GM19395 (cell line): ENCODE data around the gene DNM1.
A peak's percentile ranks its signal among the peaks of the same experiment; 100 is the strongest.
"Not testable (repeated sequence)": the region's sequence is repeated elsewhere in the genome, so short reads cannot be mapped to it uniquely, and the experiment has no call there.

Experiments used
- ATAC-seq: cut with Tn5 transposase; IDR thresholded peaks from one replicate; pipeline ENCODE4 v1.9.1; 2021; ENCODE audit warnings: mild to moderate bottlenecking, moderate library complexity; ENCODE audit not compliant: unreplicated experiment

The DNM1 gene

DNA sequence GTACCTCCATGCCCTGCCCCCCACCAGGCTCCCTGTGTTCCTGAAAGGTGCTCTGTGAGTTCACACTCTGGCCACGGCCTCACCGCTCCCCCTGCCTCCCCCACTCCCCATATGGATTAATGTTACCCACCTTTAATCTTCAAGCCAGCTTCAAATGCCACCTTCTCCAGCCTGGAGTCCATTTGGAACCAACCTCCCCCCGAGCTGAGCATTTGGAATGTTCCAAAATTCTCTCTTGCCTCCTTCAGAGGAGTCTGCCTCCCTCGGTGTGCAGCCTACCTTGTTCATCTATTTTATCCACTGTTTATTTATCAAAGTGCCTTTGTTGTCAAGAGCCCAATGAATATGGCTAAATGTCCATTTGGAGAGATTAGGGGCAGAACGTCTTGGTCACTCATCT lies 68.3 kb downstream of the DNM1 start:
- no peak for ATAC-seq

DNA sequence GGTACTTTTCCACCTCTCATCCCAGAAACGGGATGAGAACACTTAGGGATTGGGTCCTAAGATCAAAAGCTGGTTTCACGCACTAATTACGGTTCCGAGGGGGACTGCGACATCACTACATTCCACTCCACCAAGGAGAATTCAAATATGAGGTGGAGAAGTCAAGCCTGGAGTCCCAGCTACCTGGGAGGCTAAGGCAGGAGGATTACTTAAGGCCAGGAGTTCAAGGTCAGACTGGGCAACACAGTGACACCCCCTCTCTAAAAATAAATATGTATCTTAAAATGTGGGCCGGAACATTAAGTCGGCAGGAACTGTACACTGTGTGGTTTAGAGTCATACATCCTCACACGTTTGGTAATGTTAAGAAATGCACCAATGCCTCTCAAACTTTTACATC lies 71.1 kb downstream of the DNM1 start:
- ATAC-seq, result no peak

DNA sequence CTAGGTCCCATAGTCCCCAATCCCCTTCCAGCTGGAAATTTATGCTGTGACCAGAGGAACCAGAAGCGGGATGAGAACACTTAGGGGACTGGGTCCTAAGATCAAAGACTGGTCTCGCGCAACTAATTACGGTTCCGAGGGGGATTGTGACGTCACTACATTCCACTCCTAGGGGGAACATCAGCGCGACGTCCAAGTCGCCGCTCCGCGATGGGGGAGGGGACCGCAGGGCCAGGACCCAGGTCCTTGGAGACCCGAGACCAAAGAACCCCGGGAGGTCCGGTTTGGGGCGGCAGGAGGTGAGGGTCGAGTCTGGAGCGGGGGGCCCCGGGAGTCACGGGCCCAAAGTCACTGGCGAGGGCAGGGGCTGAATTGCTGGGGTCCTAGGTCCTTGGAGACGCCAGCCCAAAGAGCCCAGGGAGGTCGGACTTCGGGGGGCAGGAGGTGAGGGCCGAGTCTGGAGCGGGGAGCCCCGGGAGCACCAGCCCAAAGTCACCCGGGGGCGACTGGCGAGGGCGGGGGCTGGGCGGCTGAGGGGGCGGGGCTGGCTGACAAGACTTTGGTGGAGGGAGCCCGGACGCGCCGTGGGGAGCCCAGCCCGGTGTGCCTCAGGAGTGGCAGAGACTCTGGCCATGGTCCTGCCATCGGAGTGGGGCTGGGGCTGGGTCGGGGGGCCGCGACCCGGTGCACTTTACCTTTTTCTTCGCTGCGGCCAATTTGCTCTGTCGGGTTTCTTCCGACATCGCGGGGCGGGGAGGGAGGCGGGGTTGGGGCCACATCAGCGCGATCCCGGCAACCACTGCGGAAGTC lies 72.2 kb downstream of the DNM1 start, which contains the start of gene GOLGA2:
GOLGA2 (minus strand) TSS at position 810 of the 810 bp plus-strand sequence; CDS start at position 779, 31 bp downstream.
- ATAC-seq, result peak; percentile 65

DNA sequence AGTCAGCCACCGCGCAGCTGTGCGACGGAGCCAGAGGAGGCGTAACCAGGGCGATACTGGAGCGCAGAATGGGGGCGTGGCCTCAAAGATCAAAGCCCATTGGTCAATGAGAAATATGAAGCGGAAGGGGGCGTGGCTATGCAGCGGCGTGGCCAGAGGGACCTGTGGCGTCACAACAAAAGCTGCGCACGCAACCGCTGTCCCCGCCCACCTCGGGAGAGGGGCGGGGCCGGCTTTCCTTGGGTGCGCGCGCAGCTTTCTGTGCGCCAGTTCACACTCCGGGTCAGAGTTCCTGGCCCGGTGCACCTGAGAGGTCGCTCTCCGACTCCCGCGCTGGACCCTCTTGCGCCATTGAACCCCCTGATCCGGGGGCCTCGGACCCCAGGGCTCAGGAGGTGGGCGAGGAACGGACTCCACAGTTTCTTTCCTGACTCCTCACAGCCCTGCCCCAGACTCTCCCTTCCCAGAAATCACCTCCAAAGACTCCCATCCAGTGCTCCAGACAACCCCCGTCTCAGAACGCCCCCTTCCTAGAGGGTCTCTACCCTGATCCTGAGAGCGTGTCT lies 72.9 kb downstream of the DNM1 start, which contains the start of gene SWI5:
SWI5 (plus strand) TSS at position 269 of the 566 bp plus-strand sequence.
- ATAC-seq, result peak; percentile 96

DNA sequence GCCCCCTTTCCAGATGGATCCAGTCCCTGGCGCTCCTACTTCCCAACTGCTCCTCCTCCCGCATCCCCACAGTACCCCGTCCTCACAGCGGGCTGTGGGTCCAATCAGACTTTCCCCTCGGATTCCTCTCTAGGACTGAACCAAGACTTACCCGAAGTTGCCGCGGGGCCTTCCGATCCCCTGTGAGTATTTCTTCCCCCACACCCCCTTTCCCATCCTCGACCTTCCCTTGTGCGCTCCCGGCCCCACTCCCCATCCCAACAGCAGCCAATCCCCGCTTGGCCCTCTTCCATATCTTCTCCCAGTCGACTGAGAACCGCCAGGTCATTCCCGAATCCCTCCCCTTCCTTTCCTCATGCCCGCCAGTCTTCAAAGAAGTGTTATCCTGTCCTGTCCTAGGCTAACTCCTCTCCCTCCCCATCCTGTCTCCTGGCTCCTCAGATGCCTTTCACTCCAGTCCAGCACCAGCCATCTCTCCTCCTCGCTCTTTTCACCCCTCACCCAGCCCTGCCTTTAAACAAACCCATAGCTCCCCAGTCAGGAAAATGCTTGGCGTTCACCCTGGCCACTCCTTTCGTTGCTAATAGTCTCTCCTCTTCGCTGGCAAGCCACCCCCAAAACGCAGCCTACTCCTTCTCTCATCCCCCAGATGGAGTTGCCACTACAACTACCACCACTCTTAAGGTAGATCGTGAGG lies 73.5 kb downstream of the DNM1 start:
- no peak for ATAC-seq

DNA sequence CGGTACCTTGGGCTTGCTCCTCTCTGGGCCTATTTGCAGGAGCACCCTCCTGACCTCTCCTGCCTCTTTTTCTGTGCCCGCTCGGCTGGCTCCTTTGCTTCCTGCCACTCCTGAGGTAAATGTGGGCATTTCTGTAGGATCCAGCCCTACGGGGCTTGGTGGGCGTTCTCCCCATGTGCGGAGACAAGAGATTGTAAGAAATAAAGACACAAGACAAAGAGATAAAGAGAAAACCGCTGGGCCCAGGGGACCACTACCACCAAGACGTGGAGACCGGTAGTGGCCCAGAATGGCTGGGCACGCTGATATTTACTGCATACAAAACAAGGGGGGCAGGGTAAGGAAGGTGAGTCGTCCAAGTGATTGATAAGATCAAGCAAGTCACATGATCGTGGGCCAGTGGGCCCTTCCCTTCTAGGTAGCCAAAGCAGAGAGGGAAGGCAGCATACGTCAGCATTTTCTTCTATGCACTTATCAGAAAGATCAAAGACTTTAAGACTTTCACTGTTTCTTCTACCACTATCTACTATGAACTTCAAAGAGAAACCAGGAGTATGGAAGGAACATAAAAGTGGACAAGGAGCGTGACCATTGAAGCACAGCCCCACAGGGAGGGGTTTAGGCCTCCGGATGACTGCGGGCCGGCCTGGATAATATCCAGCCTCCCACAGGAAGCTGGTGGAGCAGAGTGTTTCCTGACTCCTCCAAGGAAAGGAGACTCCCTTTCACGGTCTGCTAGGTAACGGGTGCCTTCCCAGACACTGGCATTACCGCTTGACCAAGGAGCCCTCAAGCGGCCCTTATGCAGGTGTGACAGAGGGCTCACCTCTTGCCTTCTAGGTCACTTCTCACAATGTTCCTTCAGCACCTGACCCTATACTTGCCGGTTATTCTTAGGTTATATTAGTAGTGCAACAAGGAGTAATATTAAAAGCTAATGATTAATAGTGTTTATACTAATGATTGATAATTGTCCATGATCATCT lies 76.2 kb downstream of the DNM1 start:
- not testable (repeated sequence) for ATAC-seq

DNA sequence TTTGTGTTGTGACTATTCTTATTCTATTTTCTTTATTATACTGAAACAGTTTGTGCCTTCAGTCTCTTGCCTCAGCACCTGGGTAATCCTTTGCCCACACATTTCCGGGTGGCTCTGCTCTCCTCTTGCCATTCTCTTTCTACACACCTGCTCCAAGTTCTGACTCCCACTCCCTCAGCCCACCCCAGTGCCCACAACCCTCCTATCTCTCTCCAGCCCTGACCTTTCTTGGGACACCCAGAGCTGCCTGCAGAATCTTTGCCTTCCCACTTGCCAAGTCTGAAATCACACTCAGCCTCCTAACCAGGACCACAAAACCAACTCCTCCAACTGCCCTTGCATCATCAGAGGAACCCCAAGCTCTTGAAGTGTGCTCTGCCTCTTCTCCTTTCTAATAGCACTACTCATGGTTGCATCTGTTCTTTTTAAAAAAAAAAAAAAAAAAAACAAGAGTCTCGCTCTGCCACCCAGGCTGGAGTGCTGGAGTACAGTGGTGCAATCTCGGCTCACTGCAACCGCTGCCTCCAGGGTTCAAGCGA lies 77.0 kb downstream of the DNM1 start:
- no peak for ATAC-seq

DNA sequence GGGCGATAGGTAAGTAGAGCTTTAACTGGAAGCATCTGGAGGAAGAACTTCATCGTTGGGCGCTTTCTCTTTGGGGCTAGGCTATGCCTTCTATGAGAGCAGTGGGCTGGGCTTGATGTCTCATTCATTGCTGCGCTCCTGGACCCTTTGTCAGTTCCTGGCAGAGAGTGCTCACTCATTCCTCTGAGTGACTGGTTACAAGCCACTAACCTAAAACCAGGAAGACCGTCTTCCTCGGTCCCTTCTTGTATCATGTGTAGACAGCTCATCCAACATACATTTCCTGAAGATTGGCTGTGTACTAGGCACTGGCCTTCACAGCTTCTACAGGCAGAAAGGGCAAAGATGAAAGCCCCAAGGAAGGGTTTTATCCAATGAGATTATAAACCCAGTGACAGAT lies 79.3 kb downstream of the DNM1 start:
- no peak for ATAC-seq

DNA sequence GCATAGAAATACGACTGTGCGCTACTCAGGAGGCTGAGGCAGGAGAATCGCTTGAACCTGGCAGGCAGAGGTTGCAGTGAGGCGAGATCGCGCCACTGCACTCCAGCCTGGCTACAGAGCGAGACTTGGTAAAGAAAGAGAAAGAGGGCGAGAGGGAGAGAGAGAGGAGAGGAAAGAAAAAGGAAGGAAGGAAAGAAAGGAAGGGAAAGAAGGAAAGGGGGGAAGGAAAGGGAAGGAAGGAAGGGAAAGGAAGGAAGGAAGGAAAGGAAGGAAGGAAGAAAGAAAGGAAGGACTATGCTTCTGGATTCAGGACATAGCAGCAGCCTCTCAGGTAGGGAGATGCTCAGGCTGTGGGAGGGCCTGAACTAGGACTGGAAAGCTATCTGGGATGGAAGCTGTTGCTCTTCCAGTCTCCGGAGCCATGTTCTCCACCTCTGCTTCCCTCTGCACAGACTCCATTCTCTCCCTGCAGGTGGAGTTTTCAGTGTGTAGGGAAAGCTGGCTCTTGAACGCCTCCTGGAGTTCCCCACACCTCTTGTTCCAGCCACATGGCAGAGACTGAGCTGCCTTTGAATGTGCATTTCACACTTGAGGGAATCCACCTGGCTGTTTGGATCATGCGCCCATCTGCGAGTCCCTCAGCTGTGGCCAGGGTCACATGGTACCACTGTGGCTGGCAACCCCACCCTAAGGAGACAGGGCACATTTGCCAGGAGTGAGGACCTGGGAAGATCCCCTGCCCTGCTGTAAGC lies 82.0 kb downstream of the DNM1 start:
- ATAC-seq, result no peak

DNA sequence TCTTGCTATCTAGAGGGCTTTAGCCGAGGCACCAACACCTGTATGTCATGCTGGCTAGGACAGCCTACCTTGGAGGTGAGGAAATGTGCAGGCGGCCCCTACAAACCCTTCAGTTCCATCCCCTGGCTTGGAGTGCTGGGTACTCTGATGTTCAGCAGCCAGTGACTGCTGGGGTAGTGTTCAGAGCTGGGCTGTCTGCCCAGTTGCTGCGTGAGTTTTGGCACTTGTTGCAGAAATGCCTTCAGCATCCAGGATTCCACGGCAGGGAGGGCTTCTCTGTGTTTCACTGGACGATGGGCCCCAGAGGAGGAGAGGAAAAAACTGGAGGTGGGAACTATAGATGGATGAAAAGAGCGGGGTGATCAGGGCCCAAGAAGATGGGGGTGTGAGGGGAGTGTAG lies 83.3 kb downstream of the DNM1 start:
- ATAC-seq, result no peak

DNA sequence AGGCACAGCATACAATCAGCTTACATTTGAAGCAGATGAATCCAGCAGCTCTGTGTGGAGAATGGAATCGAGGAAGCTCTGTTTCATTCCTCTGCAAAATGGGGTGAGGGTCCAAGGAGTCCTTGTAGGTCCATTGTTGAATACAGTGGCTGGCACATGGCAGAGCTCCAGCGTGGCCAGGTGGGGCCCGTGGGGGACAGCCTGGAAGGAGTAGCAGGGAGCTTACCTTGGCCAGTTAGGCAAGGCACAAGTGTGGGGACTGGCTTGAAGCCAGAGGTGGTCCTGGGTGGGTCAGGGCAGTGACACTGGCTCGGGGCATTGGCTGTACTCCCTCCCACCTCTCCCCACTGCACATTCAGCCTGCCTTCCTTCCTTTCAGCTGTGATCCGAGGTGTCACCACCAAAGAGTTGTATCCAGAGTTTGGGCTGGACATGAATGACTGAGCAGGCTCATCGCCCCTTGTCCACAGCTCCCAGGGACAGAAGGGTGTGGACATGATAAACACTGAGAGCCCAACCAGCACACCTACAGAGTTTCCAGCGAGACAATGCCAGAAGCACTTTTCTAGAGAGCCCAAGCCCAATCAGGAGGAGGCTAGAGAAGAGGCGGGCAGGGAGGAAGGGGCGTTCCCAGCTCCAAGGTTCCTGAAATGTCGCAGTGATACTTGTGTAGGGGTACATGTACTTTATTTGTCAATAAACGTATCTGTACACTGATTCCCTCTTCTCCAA lies 85.3 kb downstream of the DNM1 start:
- ATAC-seq, result no peak

DNA sequence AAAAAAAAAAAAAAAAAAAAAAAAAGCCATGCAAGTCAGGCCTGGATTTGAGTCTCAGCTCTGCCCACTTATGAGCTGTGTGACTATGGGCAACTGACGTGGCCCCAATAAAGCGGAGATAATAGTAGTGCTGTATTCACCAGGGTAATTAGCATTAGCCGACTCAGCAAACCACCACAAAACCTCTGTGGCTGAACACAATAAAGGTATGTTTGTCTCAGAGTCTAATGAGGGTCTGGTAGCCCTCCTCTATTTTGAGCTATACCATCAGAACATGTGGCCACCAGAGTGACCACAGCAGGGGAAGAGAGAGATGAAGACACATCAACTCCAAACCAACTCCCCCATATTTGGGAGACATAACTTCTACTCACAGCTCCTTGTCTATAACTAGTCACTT lies 88.8 kb downstream of the DNM1 start:
- no peak for ATAC-seq

DNA sequence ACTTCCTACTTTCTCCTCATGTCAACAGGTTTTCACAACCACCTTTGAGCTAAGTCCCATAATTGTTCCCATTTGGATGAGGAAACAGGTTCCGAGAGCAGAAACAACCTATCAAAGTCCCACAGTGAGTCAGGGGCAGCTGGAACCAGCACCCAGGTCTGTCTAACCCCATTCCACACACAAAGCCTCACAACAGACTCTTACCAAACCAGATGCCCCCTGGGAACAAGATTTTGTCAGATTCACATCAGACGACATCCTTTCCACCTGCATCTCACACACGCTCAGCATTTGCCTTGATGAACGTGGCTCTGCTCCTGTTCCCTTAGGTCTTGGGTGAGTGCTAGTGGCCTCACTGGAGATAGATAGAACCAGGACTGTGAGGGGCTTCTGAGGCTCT lies 89.9 kb downstream of the DNM1 start:
- no peak for ATAC-seq

DNA sequence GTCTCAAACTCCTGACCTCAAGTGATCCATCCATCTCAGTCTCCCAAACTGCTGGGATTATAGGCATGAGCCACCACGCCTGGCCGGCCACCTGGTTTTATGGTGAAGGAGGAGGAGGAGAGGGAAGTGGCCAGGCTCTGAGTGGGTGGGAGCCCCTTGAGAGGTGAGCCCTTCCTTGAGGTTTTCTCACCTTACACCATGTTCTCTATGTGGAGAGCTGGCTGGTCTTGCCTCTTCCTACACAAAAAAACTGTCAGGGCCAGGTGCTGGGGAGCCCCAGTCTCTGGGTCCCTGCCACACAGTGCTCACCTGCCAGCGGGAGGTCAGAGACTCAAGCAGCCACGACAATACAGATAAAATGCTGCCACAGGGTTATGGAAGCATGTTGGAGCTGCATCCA lies 91.0 kb downstream of the DNM1 start:
- no peak for ATAC-seq

DNA sequence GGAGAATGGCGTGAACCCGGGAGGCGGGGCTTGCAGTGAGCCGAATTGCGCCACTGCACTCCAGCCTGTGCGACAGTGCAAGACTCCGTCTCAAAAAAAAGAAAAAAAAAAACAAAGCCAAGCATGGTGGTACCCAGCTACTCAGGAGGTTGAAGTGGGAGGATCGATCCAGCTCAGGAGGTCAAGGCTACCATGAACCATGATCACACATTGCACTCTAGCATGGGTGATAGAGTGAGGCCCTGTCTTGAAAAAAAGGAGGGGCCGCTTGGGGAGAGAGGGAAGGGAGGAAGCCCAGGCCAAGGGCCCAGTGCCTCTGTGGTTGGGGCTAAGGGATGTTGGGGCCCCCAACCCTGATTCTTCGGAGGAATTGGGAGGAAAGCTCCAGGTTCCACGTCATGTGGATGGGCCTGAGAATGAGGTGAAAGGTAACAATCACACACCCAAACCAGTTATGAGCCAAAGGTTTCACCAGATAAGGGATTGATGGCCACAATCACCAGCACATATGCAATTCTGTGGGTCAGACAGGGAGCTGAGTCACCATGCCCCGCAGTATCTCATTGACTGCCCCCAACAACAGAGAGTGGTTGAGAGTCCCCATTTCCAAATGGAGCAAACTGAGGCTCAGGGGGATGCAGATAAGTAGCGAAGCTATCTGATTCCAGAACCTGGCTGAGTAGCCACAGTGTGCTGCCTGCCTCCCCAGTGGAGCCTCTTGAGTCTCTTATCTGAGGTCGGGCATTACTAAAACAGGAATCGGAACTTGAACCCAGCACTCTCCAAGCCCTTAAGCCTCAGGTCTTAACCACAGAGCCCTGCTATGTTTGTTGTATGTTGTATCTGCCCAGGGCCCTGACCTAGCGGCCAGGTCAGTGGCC lies 93.4 kb downstream of the DNM1 start:
- ATAC-seq, result no peak

DNA sequence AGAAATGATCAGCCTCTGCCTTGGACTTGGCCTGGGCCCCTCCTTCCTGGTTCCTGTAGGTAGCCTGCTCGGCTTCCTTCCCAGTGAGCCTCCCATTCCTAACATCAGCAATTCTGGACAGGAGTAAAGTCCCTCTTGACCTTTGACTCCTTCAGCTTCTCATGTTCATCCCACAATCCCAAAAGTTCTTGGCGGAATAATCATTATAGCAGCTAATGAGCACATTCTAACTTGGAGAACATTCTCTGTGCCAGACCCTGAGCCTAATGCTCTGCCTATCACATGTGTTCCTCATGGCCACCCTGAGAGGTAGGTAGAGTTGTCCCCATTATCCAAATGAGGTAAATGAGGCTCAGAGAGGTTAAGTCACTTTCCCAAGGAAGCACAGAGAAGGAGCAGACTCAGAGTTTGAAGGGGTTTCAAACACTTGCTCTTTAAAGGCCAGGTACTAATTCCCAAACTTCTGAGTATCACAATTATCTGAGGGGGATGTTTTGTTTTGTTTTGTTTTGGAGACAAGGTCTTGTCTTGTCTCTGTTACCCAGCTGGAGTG lies 94.1 kb downstream of the DNM1 start:
- ATAC-seq, result no peak

DNA sequence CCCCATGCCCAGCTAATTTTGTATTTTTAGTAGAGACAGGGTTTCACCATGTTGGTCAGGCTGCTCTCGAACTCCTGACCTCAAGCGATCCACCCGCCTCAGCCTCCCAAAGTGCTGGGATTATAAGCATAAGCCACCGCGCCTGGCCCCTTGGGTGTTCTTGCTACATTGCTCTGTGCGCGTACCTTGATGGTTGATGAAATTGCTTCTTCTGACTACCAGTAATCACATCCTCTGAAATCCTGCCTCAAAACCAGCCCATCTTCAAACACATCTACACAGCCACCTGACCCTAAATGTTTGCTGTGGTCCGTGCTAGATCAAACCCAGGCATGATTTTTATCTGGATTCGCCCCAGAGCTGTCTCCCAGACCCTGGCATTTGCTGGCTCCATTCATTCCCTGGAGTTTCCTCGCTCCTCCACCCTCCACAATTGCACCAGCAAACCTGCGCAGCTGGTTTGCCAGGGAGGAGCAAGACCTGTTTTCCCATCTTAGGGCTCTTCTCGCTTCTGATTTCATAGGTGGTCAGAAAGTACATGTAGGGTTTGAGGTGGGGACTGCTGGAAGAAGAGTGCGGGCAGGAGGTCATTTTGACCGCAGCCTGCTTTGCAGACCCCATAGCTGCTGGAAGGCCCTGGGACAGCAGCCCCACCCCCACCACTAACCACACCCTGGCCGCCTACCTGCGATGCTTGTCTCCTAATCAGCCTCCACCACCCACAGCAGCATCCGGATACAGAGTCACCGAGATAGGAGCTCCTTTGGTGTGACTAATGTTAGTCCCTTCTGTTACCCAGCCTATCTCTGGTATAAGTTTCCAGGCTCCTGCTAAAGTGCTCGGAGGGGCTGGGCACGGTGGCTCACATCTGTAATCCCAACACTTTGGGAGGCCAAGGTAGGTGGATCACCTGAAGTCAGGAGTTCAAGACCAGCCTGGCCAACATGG lies 95.6 kb downstream of the DNM1 start:
- ATAC-seq, result no peak
